OCI-LY7 (cell line): Measurements from ENCODE around the gene LRRC26.

Experiments
- EZH2phosphoT487 ChIP-seq: fragments of 200-600 bp; sonication (generic); IDR thresholded peaks from 2 replicates; pipeline ENCODE4 v1.6.1; 2018; ENCODE audit warnings: low read depth, borderline replicate concordance, mild to moderate bottlenecking, mixed run types, antibody characterized with exemption, low read length, moderate library complexity, mixed read lengths
- TF ChIP-seq, protein P1 (sequence below): fragments of 200-600 bp; sonication (generic); conservative IDR thresholded peaks from 2 replicates; pipeline ENCODE4 v1.5.1; 2014; ENCODE audit warnings: mild to moderate bottlenecking, antibody characterized with exemption, low read length, moderate library complexity, mixed read lengths

DNA sequence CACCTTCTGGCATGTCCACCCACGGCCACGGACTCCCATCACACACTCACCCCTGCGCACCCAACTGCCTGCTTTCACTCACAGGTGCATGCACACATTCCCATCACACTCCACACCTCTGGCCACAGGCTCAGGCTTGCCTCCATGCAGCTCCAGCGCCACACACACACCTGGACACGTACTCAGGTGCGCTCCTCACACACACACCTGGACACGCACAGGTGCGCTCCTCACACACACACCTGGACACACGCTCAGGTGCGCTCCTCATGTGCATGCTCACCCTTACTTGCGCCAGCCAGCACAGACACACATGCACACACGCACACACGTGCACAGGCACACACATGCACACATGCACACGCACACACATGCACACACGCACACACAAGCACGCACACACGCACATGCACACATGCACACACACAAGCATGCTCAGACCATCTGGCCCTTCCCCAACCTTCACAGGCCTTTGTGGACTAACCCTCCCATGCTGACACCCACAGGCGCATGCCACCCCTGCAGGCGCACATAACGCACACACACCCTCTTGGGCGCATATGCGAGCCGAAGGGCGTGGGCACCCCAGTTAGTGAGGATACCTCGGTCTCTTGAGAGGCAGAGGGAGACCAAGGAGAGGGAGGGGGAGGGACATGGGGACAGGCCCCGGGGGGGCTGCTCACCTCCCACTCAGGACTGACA, 22.6 kb downstream of the LRRC26 start:
- TF ChIP-seq, protein P1, sequence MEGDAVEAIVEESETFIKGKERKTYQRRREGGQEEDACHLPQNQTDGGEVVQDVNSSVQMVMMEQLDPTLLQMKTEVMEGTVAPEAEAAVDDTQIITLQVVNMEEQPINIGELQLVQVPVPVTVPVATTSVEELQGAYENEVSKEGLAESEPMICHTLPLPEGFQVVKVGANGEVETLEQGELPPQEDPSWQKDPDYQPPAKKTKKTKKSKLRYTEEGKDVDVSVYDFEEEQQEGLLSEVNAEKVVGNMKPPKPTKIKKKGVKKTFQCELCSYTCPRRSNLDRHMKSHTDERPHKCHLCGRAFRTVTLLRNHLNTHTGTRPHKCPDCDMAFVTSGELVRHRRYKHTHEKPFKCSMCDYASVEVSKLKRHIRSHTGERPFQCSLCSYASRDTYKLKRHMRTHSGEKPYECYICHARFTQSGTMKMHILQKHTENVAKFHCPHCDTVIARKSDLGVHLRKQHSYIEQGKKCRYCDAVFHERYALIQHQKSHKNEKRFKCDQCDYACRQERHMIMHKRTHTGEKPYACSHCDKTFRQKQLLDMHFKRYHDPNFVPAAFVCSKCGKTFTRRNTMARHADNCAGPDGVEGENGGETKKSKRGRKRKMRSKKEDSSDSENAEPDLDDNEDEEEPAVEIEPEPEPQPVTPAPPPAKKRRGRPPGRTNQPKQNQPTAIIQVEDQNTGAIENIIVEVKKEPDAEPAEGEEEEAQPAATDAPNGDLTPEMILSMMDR = no peak
- TF ChIP-seq EZH2phosphoT487 = no peak
